Measurements from ENCODE around the gene MAL. TPM values are rescaled to one million over a fixed set of nuclear protein-coding genes. Genes with fewer than 3 reads are reported as not detected.

Gene MAL
- total RNA-seq, 1 experiment from 2014 or later: 0.22 TPM

DNA sequence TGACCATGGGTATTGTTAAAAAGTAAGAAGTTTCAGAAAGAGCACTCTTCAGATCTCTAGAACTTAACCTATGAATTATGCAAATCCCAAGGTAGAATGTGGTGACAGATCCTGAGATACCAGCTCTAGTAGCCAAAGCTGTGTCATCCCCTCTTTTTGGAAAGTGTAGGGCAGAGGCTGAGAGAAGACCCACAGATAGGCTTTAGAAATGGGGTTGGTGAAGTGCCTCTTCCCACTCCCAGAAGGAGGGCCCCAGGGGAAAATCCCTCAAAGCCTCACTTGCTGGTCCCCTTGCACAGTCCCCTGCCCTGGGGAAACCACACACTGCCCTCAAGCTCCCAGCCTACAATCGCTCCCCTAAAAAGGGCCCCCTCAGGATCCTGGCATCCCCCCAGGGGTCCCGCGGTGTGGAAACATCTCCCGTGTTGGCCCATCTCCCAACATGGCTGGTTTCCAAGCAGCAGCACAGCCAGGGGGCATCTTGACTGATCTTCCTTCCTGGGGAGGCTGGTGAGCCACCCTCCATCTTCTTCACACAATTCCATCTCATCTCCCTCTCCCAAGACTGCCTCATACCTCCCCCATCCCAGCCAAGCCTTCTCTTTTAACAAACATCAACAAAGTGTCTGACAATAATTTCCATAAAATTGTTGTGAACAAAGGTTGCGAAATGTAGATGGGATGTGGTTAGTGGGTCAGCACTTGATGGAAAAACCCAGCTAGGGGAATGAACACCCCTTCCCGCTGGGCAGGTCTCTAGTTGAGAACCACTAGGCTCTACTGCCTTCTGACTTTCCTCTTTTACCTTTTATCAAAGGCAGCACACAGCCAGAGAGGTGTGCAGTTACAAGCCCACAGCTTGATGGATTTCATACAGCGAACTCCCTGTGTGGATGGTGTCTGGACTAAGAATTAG lies 25.1 kb downstream of the MAL start:
- no peak overlapping the region for H3K4me3 Mint-ChIP-seq
- POLR2A ChIA-PET: no interaction called here
- CTCF ChIA-PET: interaction anchor here (4.8 kb wide), 1 partner anchor 64 kb away, joined by 66 read pairs; no protein-coding TSS in a partner anchor

DNA sequence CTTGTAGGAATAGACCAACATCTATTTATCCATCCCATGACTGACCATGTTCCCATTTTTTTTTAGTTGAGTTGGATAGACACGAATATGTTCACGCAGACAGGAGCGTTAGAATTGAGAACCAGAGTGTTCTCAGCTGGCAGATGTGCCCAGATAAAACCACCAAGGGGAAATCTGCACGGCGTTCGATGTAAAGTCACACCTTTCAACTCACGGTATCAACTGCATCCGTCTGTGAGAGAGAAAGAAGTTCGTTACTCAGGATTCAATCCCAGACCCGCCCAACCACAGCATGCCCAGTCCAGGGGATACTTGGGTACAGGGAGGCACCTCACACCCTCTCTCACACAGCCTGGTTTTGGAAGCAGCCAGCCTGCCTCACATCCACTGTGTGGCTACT lies 26.1 kb downstream of the MAL start:
- CTCF ChIA-PET: interaction anchor here (1.1 to 4.8 kb wide), 8 partner anchors 25 to 95 kb away, joined by 4 to 156 read pairs (median 28); partner anchors contain the start of gene MAL
- peaks cover 10% of the 10 kb centered on the region for H3K4me1 Mint-ChIP-seq

More for the DNA sequence above, 25.1 kb downstream of the MAL start:
- DNase-seq (ENCODE audit: low spot score) (no peak), ATAC-seq (no peak)
- no peaks in the 10 kb centered on the region for H3K9me3 Mint-ChIP-seq
- H3K27ac Mint-ChIP-seq: no peak overlapping the region
- H3K36me3 Mint-ChIP-seq: no peaks in the 10 kb centered on the region
- H3K4me1 Mint-ChIP-seq: peaks cover 10% of the 10 kb centered on the region
- TF ChIP-seq, protein P1, sequence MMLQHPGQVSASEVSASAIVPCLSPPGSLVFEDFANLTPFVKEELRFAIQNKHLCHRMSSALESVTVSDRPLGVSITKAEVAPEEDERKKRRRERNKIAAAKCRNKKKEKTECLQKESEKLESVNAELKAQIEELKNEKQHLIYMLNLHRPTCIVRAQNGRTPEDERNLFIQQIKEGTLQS (CRISPR knock-in tag; conservative IDR thresholded peaks at IDR 0.05): no peak
- TF ChIP-seq CREM (CRISPR knock-in tag; IDR thresholded peaks at IDR 0.05) (no peak), OVOL2 (CRISPR knock-in tag; IDR thresholded peaks at IDR 0.05; ENCODE audit: borderline replicate concordance) (no peak)
- TF ChIP-seq, protein P2, sequence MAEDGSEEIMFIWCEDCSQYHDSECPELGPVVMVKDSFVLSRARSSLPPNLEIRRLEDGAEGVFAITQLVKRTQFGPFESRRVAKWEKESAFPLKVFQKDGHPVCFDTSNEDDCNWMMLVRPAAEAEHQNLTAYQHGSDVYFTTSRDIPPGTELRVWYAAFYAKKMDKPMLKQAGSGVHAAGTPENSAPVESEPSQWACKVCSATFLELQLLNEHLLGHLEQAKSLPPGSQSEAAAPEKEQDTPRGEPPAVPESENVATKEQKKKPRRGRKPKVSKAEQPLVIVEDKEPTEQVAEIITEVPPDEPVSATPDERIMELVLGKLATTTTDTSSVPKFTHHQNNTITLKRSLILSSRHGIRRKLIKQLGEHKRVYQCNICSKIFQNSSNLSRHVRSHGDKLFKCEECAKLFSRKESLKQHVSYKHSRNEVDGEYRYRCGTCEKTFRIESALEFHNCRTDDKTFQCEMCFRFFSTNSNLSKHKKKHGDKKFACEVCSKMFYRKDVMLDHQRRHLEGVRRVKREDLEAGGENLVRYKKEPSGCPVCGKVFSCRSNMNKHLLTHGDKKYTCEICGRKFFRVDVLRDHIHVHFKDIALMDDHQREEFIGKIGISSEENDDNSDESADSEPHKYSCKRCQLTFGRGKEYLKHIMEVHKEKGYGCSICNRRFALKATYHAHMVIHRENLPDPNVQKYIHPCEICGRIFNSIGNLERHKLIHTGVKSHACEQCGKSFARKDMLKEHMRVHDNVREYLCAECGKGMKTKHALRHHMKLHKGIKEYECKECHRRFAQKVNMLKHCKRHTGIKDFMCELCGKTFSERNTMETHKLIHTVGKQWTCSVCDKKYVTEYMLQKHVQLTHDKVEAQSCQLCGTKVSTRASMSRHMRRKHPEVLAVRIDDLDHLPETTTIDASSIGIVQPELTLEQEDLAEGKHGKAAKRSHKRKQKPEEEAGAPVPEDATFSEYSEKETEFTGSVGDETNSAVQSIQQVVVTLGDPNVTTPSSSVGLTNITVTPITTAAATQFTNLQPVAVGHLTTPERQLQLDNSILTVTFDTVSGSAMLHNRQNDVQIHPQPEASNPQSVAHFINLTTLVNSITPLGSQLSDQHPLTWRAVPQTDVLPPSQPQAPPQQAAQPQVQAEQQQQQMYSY (CRISPR knock-in tag; IDR thresholded peaks at IDR 0.05): no peak
- H3K27me3 Mint-ChIP-seq (ENCODE audit: low read depth): peaks cover 4% of the 10 kb centered on the region

DNA sequence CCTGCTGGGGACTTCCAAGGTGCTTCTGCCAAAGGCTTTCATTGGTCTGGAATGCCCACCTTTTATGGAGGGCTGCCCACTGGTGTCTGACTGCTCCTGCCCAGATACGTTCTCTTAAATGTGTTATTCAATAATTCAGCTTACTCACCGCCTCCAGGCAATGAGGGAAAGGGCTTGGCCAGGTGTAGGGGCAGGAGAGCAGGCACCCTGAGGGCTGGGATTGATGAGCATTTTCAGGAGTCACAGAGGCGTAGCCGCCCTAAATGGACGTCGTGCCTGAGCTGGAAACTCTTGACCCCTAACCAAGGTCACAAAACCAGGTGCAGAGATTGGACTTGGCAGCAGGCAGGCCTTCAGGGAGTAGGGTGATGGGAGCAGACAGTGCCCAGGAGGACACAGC lies 26.8 kb downstream of the MAL start:
- Mint-ChIP-seq H3K4me1 (peaks cover 10% of the 10 kb centered on the region), H3K9me3 (no peaks in the 10 kb centered on the region), H3K36me3 (no peaks in the 10 kb centered on the region), H3K27me3 (ENCODE audit: low read depth) (peaks cover 4% of the 10 kb centered on the region), H3K27ac (no peak overlapping the region), H3K4me3 (no peak overlapping the region)
- DNase-seq (ENCODE audit: low spot score) (no peak), ATAC-seq (no peak)
- ChIA-PET POLR2A (no interaction called here), CTCF (interaction anchor here (0.8 to 4.8 kb wide), 30 partner anchors 8 to 181 kb away, joined by 3 to 156 read pairs (median 10); partner anchors contain the start of genes MAL, MRPS5 and TEKT4)
- TF ChIP-seq, protein P3, sequence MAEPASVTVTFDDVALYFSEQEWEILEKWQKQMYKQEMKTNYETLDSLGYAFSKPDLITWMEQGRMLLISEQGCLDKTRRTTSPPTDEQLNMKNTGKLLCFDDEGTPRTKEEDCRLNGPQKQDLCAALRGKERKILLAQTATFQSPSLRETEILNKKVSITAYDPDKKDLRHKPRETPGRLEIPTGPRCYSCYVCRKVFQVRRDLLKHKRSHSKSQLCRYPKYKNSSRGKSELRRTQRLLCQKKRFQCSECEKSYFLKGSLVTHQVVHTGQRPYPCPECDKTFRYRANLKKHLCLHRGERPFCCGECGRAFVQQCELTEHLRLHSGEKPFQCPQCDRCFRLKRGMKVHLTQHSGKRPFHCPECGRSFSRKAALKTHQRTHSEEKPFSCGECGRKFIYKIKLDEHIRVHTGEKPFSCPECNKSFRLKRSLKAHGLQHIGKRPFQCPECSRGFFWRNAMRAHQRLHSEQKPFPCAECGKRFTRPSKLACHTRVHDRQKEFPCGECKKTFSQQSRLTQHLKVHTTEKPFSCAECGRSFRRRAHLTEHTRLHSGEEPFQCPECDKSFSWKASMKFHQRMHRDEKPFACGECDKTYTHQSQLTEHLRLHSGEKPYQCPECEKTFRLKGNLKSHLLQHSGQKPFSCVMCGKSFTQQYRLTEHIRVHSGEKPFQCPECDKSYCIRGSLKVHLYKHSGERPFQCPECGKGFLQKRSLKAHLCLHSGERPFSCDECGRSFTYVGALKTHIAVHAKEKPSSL (CRISPR knock-in tag; conservative IDR thresholded peaks at IDR 0.05): no peak
- TF ChIP-seq, protein P4, sequence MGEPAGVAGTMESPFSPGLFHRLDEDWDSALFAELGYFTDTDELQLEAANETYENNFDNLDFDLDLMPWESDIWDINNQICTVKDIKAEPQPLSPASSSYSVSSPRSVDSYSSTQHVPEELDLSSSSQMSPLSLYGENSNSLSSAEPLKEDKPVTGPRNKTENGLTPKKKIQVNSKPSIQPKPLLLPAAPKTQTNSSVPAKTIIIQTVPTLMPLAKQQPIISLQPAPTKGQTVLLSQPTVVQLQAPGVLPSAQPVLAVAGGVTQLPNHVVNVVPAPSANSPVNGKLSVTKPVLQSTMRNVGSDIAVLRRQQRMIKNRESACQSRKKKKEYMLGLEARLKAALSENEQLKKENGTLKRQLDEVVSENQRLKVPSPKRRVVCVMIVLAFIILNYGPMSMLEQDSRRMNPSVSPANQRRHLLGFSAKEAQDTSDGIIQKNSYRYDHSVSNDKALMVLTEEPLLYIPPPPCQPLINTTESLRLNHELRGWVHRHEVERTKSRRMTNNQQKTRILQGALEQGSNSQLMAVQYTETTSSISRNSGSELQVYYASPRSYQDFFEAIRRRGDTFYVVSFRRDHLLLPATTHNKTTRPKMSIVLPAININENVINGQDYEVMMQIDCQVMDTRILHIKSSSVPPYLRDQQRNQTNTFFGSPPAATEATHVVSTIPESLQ (CRISPR knock-in tag; IDR thresholded peaks at IDR 0.05): no peak
- TF ChIP-seq, protein P5, sequence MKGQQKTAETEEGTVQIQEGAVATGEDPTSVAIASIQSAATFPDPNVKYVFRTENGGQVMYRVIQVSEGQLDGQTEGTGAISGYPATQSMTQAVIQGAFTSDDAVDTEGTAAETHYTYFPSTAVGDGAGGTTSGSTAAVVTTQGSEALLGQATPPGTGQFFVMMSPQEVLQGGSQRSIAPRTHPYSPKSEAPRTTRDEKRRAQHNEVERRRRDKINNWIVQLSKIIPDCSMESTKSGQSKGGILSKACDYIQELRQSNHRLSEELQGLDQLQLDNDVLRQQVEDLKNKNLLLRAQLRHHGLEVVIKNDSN (CRISPR knock-in tag; IDR thresholded peaks at IDR 0.05): no peak
- TF ChIP-seq TCF7 (CRISPR knock-in tag; IDR thresholded peaks at IDR 0.05; ENCODE audit: low read depth): no peak
- no peak for TF ChIP-seq ZNF121 (CRISPR knock-in tag; IDR thresholded peaks at IDR 0.05)
- no peak for TF ChIP-seq SOX15 (CRISPR knock-in tag; IDR thresholded peaks at IDR 0.05)

More for the DNA sequence above, 26.1 kb downstream of the MAL start:
- Mint-ChIP-seq H3K9me3 (no peaks in the 10 kb centered on the region), H3K36me3 (no peaks in the 10 kb centered on the region), H3K27me3 (ENCODE audit: low read depth) (peaks cover 4% of the 10 kb centered on the region), H3K27ac (no peak overlapping the region), H3K4me3 (no peak overlapping the region)
- POLR2A ChIA-PET: no interaction called here
- no peak for TF ChIP-seq ZNF423 (CRISPR knock-in tag; IDR thresholded peaks at IDR 0.05)
- TF ChIP-seq, protein P6, sequence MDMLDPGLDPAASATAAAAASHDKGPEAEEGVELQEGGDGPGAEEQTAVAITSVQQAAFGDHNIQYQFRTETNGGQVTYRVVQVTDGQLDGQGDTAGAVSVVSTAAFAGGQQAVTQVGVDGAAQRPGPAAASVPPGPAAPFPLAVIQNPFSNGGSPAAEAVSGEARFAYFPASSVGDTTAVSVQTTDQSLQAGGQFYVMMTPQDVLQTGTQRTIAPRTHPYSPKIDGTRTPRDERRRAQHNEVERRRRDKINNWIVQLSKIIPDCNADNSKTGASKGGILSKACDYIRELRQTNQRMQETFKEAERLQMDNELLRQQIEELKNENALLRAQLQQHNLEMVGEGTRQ (CRISPR knock-in tag; IDR thresholded peaks at IDR 0.05): no peak
- no peak for TF ChIP-seq ZNF232 (CRISPR knock-in tag; IDR thresholded peaks at IDR 0.05)
- TF ChIP-seq SP1 (CRISPR knock-in tag; conservative IDR thresholded peaks at IDR 0.05): no peak
- TF ChIP-seq NR2C2 (CRISPR knock-in tag; IDR thresholded peaks at IDR 0.05): no peak
- TF ChIP-seq ZNF396 (CRISPR knock-in tag; IDR thresholded peaks at IDR 0.05; ENCODE audit: borderline replicate concordance): no peak
- TF ChIP-seq, protein P7, sequence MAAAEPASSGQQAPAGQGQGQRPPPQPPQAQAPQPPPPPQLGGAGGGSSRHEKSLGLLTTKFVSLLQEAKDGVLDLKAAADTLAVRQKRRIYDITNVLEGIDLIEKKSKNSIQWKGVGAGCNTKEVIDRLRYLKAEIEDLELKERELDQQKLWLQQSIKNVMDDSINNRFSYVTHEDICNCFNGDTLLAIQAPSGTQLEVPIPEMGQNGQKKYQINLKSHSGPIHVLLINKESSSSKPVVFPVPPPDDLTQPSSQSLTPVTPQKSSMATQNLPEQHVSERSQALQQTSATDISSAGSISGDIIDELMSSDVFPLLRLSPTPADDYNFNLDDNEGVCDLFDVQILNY (CRISPR knock-in tag; IDR thresholded peaks at IDR 0.05): no peak
- TF ChIP-seq ZNF121 (CRISPR knock-in tag; IDR thresholded peaks at IDR 0.05): no peak
- no peak for TF ChIP-seq ZNF671 (CRISPR knock-in tag; IDR thresholded peaks at IDR 0.05)
- no peak for TF ChIP-seq CREB1 (CRISPR knock-in tag; IDR thresholded peaks at IDR 0.05)
- TF ChIP-seq, protein P8, sequence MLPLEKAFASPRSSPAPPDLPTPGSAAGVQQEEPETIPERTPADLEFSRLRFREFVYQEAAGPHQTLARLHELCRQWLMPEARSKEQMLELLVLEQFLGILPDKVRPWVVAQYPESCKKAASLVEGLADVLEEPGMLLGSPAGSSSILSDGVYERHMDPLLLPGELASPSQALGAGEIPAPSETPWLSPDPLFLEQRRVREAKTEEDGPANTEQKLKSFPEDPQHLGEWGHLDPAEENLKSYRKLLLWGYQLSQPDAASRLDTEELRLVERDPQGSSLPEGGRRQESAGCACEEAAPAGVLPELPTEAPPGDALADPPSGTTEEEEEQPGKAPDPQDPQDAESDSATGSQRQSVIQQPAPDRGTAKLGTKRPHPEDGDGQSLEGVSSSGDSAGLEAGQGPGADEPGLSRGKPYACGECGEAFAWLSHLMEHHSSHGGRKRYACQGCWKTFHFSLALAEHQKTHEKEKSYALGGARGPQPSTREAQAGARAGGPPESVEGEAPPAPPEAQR (CRISPR knock-in tag; IDR thresholded peaks at IDR 0.05): no peak
- TF ChIP-seq PRRX2 (CRISPR knock-in tag; IDR thresholded peaks at IDR 0.05): no peak
- DNase-seq (ENCODE audit: low spot score) (no peak), ATAC-seq (no peak)
